Pancreas (tissue), 10 donors: Measurements from ENCODE around the gene RABGGTA. TPM values are rescaled to one million over a fixed set of nuclear protein-coding genes. Genes with fewer than 3 reads are reported as not detected.

Source experiments
- ATAC-seq, 4 donors: fragments of 200-7000 bp; cut with Tn5 transposase; one replicate each; pipeline versions ENCODE4 v1.8.0 to v1.9.1; 2020; ENCODE audit warnings: mild to moderate bottlenecking in 4 of 4, moderate library complexity in 4 of 4
- DNase-seq, 6 donors: peaks; one replicate each; pipeline ENCODE4 v3.0.0-alpha.2; 2020
- FAIRE-seq: peaks from 2 replicates; lab custom pipeline; 2012; peaks lifted over from hg19 to GRCh38; lab: Jason Lieb, UNC
- H3K27ac ChIP-seq, 4 donors: fragments of 200-600 bp; sonication (generic); 1 replicate in 3 of 4; 2 replicates in 1 of 4; pipeline versions ENCODE4 v1.5.0 to v1.8.0; 2020
- H3K27me3 ChIP-seq, 4 donors: fragments of 200-600 bp; one replicate each; pipeline ENCODE4 v1.8.0; 2021
- H3K36me3 ChIP-seq, 3 donors: fragments of 200-600 bp; sonication (generic) in 1 of 3; one replicate each; pipeline versions ENCODE4 v1.5.0 to v1.8.0; 2020 to 2021
- H3K4me1 ChIP-seq, 3 donors: fragments of 200-600 bp; one replicate each; pipeline ENCODE4 v1.8.0; 2021
- H3K4me3 ChIP-seq, 4 donors: fragments of 200-600 bp; sonication (generic) in 2 of 4; one replicate each; pipeline versions ENCODE4 v1.5.0 to v1.8.0; 2020 to 2021
- H3K9me3 ChIP-seq, 4 donors: fragments of 200-600 bp; one replicate each; pipeline ENCODE4 v1.8.0; 2021
- CTCF ChIP-seq, 4 donors: fragments of 200-600 bp; sonication (generic) in 3 of 4; IDR thresholded peaks; one replicate each; pipeline versions ENCODE4 v1.5.0 to v1.8.0; 2021; ENCODE audit warnings: antibody characterized with exemption in 4 of 4
- WGBS, 2 donors: extraction: QIAGEN DNeasy Blood & Tissue Kit; methylation state at CpG; one replicate each; pipeline ENCODE4 v1.1.7; 2013; 5-methylcytosine and 5-hydroxymethylcytosine counted together
- intact Hi-C, 3 donors: fragments of 100-400 bp; cut with DNase I; formaldehyde crosslinking; loops; one replicate each; pipeline versions ENCODE4 v1.11.1 to v1.14.2; 2022
- polyA plus RNA-seq, 2 donors: library from polyadenylated mRNA; stranded (reverse); fragments of 200-250 nt; gene quantifications; one replicate each; pipeline ENCODE4 v1.2.3, GENCODE V29; 2013
- total RNA-seq, 6 donors: library from RNA; stranded (reverse); fragmentation: NEBNext Ultra II Directional in 4 of 6; extraction: Animal tissue kit (Norgen Biotek cat#: 25700) in 4 of 6; gene quantifications; one replicate each; pipeline versions ENCODE4 v1.2.1 to v1.2.4, GENCODE V29; 2021 to 2023
- donor health status: healthy with polysubstance abuse.
- donor health status: DM: no; HTN: no; CAD: no; lungs with moderate emphysema.
- donor health status: DM: no; HTN: no; CAD: no.
- donor health status: control.
- donor health status: control.
- donor health status: Bipolar disorder and iron deficiency.
- donor health status: DM: yes; HTN: yes; CAD: no.
- donor health status: DM: no; HTN: no; CAD: no.
- donor health status: DM: no; HTN: no; CAD: no.
- donor health status: DM: yes; HTN: yes; CAD: no.

Gene RABGGTA
- total and polyA plus RNA-seq, 8 donors, result 15.4 to 51.5 (median 19.9) TPM

DNA sequence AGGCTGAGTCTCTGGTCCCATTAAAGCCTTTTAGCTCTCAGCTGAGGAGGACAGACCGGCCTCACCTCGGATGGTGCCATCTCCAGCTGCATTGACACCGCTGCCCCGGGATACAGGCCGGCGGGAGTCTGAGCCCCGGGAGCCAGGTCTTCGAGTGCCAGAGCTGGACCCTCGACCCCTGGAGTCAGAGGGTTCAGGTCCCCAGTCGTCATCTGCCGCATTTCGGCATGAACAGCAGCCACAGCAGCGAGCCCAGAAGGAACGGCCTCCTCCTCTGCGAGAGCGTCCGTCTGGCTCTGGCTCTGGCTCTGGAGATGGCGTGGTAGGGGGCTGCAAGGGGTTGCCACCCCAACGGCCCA is 9.4 kb downstream of the RABGGTA start:
- no peaks in the 10 kb centered on the region for H3K9me3 ChIP-seq
- no peak for FAIRE-seq
- H3K36me3 ChIP-seq, result peaks cover 0 to 9% (median 0%) of the 10 kb centered on the region in 3 donors
- H3K27ac ChIP-seq, result no peak overlapping the region
- DNase-seq, result peak in 1 of 6 donors; percentile 32
- WGBS, 2 donors, result 88 to 90% methylated on average over 19 of the region's 19 CpGs
- no peaks in the 10 kb centered on the region for H3K4me1 ChIP-seq
- H3K27me3 ChIP-seq, result no peaks in the 10 kb centered on the region
- ATAC-seq, result no peak
- intact Hi-C loops, result no loop called here
- no peak overlapping the region for H3K4me3 ChIP-seq
- no peak for TF ChIP-seq CTCF (IDR thresholded peaks at IDR 0.05)

GRCh38 chr14:24261256-24261968 is 10.0 kb downstream of the RABGGTA start:
- intact Hi-C loops, result no loop called here
- 89 to 95% methylated on average over 20 of the region's 20 CpGs for WGBS, 2 donors
- Histone ChIP-seq H3K4me1 (no peaks in the 10 kb centered on the region), H3K9me3 (no peaks in the 10 kb centered on the region), H3K27ac (no peak overlapping the region), H3K4me3 (no peak overlapping the region), H3K36me3 (peaks cover 0 to 3% (median 0%) of the 10 kb centered on the region in 3 donors), H3K27me3 (no peaks in the 10 kb centered on the region)
- ATAC-seq (no peak), FAIRE-seq (no peak), DNase-seq (peak in 1 of 6 donors; percentile 33)
- TF ChIP-seq CTCF (IDR thresholded peaks at IDR 0.05), result no peak

GRCh38 chr14:24260780-24261157 is 10.6 kb downstream of the RABGGTA start:
- no peak for ATAC-seq
- no peaks in the 10 kb centered on the region for H3K36me3 ChIP-seq
- no peak for TF ChIP-seq CTCF (IDR thresholded peaks at IDR 0.05)
- peak in 1 of 6 donors; percentile 33 for DNase-seq
- H3K9me3 ChIP-seq, result no peaks in the 10 kb centered on the region
- H3K27ac ChIP-seq, result peak overlapping the region in 1 of 4 donors; percentile 78
- intact Hi-C loops, result no loop called here
- FAIRE-seq, result no peak
- H3K27me3 ChIP-seq, result no peaks in the 10 kb centered on the region
- no peak overlapping the region for H3K4me3 ChIP-seq
- WGBS, 2 donors, result 75 to 83% methylated on average over 4 of the region's 4 CpGs
- H3K4me1 ChIP-seq, result no peaks in the 10 kb centered on the region

- ATAC-seq (peak; percentile 27 to 76 (median 62)), FAIRE-seq (no peak), DNase-seq (peak in 2 of 6 donors; percentile 32 to 60)
- Histone ChIP-seq H3K4me1 (no peaks in the 10 kb centered on the region), H3K27ac (peak overlapping the region in 3 of 4 donors; percentile 61 to 78 (median 64)), H3K4me3 (no peak overlapping the region), H3K27me3 (no peaks in the 10 kb centered on the region), H3K36me3 (no peaks in the 10 kb centered on the region), H3K9me3 (no peaks in the 10 kb centered on the region)
- intact Hi-C loops, result no loop called here
- WGBS, 2 donors, result 72% methylated on average over 16 of the region's 16 CpGs
- no peak for TF ChIP-seq CTCF (IDR thresholded peaks at IDR 0.05)
These were observed 11.2 kb downstream of the RABGGTA start for GRCh38 chr14:24260026-24260779.
